Activated CD4-positive, CD25-positive, alpha-beta regulatory T cell (primary cell): Measurements from ENCODE around the gene OBSCN.

Experiments
- DNase-seq, 4 experiments: peaks; one replicate each; lab custom pipeline; 2025; lab: John Stamatoyannopoulos, UW

The OBSCN gene

DNA sequence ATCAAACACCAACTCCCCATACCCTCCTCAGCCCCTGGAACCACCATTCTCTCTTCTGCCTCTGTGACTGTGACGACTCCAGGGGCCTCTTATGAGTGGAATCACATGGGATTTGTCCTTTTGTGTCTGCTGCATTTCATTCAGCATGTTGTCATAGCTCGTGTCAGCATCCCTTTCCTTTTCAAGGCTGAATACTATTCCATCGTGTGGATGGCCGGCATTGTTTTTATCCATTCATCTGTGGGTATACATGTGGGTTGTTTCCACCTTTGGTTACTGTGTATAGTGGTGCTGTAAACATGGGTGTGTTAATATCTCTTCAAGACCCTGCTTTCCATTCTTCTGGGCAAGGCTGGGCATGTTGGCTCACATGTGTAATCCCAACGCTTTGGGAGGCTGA, 17.1 kb upstream of the OBSCN start:
- DNase-seq: no peak

DNA sequence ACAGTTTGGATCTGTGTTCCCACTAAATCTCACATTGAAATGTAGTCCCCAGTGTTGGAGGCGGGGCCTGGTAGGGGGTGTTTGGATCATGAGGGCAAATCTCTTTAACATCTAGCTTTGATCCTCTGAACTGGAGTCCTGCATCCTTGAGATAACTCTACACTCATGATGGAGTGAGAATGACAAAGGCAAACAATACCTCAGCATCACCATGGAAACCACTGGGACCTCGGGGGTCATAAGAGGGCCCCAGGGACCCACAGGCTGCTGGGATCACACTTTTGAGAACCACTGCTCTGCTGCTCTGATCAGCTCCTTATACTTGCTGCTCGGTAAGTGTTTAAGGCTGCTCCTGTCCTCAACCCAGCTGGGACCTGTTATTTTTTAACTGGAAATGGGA, 13.4 kb upstream of the OBSCN start:
- DNase-seq: no peak

DNA sequence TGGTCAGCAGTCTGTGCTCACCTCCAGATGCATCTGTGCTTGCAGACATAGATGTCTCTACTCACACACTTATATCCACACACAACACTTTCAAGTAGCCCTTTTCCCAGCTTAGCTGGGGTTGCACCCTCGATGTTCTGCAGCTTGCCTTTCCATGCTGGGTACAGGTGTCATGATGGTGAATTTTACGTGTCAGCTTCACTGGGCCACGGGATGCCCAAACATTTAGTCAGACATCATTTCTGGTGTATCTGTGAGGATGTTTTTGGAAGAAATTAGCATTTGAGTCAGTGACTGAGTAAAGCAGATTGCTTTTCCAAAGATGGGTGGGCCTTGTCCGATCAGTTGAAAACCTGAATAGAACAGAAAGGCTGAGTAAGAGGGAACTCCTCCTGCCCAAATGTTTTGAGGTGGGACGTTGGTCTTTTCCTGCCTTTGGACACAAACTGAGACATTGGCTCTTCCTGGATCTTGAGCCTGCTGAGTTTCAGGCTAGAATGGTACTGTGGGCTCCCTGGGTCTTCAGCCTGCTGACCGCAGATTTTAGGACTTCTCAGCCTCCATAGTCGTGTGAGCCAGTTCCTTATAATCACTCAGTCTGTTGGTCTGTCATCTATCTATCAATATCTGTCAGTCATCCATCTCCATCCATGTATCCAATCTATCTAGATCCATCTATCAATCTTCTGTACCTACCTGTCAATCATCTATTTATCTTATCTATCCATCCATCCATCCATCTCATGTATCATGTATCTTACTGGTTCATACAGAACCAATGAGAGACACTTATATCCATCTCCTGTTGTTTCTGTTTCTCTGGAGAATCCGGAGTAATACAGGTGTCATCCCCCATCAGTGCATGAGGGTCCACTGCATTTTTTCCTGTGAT, 12.7 kb upstream of the OBSCN start:
- no peak for DNase-seq

DNA sequence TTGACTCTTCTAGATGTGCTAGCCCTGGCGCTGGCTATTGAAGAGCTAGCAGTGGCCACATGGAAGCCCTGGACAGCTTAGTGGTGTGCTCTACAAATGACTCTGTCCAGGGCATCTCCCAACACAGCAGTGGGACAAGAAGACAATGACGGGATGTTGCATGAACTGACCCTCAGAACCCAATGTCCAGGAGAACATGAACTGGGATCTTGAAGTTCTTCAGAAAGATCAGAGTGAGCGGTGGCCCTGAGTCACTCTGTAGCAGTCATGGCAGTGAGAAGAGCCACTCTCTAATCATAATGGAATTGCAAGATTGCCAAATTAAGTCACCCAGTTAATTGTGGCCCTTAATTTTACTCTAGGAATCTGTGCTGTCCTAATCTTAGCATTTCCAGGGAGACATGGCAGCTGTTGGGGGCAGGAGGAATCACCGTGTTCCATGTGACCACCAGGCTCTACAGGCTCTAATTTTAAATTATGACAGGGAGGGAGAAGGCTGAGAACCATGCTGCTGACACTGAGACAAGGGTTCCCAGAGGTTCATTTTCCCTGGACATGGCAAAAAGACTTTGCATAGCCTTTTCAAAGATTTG, 10.2 kb upstream of the OBSCN start:
- DNase-seq: no peak

DNA sequence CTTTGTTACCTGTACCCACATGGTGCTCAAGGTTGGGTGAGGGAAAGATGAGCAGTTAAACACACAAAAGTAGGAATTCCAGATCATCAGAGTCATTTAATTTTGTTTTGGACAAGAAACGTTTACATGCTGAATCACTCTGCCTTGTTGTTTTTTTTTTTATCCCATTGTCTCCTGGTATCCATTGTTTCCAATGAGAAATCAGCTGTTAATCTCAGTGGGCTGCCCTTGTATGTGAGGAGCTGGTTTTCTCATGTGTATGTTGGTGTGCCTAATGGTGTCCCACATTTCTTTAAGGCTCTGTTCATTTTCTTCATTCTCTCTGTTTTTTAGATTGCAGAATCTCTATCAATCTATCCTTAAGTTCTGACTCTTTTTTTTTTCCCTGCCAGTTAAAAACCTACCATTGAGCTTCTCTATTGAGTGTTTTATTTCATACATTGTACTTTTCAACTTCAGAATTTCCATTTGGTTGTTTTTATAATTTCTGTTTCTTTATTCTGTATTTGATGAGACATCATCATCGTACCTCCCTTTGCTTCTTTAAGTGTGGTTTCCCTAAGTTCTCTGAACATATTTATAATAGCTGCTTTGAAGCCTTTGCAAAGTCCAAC, 8.8 kb upstream of the OBSCN start:
- no peak for DNase-seq

DNA sequence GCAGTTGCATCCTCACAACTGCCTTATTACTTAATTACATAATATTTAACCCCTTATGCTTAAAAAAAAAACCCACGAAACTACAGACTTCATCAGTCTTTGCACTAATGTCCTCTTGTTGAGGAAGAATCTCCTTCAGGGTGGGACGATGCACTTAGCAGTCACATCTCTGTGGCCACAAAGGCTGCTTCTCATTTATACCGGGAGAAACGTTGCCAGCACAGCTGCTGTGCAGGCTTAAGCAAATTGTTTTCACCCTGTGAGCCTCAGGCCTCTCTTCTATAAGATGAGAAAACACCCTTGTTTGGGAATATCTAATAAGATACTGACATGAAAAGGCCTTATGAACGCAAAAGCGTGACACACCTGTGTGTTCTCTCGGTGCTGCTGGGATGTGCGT, 2.9 kb upstream of the OBSCN start:
- no peak for DNase-seq

DNA sequence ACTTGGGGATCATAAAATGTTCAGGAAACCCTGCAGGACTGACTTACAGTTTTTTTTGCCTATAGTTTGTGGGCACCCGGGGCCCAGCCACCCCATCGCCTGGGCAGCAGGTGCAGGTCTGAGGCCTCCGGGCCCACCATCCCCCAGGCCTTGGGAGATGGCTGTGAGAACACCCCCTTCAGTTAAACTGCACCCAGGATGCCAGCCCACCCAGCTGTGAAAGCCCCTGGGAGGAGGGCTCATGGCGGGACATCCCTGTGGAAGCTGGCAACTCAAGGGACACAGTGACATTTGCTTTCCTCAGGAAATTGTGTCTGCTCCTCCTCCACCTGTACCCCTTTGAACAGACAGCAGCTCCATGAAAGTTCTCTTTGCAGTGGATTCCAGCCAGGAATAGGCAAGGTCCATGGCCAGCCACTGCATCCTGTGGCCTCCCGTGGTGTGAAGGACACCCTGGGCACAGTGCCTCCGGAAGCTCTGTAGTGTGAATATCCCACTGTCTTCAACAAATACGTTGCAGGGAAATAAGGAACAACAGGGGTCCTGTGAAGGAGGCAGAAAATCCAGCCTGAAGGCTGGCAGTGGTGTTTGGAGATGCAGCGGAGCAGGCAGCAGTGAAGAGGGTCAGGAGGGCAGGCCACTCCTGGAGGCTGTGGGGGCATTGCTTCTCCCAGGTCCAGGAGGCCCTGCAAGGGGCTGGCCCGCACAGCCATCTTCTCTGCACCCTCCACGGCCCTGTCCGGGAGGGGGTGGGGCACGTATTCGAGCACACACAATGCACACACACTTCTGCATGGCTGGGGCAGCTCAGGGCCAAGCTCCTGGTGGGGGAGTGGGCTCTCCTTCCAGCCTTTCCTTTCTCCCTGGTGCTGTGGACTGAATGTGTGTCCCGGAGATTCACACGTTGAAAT, 2.1 kb upstream of the OBSCN start:
- no peak for DNase-seq

DNA sequence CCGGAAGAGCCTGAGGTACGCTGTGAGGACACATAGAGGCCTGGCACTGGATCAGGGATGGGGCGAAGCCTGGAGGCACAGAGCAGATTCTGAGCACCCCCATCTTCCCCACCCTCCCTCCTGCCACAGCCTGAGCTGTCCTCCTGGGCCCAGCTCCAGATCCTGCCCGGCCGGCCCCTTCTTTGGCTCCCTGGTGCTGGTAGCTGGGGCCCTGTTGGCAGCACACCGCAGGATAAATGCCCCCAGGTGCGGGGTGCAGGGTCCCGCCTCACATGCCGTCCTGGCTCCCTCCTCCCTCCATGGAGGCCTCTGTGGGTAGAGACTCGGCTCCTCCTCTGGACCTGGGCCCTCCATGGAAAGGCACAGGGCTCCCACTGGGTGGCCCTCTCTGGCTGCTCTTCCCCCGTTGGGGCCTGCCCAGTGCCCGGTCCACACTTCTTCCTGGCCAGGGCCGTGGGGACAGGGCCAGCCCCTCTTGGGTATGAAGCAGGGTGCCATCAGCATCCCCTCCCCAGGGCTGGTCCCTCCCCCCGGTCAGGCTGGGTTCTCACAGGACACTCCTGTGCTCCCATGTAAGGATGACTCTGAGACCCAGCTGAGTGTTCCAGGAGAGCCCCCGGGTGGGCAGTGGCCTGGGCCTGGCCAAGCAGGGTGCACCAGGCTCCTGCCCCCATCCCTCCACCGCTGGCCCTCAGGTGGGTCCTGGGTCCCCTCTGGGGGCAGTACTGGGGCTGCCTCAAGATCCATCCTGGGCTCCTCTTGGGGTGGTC, 1.1 kb upstream of the OBSCN start:
- no peak for DNase-seq

DNA sequence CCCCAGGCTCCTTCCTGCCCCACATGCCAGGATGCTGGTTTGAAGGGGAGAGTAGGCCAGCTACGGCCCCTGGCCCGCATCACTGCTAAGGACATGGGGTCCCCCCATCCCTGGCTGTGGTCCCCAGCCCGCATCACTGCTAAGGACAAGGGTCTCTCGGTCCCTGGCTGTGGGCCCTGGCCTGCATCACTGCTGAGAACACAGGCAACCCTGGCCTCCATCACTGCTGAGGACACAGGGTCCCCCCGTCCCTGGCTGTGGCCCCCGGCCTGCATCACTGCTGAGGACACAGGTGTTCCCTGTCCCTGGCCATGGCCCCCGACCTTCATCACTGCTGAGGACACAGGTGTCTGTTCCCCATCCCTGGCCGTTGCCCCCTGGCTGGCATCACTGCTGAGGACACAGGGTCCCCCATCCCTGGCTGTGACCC, 448 bp upstream of the OBSCN start:
- DNase-seq: no peak

DNA sequence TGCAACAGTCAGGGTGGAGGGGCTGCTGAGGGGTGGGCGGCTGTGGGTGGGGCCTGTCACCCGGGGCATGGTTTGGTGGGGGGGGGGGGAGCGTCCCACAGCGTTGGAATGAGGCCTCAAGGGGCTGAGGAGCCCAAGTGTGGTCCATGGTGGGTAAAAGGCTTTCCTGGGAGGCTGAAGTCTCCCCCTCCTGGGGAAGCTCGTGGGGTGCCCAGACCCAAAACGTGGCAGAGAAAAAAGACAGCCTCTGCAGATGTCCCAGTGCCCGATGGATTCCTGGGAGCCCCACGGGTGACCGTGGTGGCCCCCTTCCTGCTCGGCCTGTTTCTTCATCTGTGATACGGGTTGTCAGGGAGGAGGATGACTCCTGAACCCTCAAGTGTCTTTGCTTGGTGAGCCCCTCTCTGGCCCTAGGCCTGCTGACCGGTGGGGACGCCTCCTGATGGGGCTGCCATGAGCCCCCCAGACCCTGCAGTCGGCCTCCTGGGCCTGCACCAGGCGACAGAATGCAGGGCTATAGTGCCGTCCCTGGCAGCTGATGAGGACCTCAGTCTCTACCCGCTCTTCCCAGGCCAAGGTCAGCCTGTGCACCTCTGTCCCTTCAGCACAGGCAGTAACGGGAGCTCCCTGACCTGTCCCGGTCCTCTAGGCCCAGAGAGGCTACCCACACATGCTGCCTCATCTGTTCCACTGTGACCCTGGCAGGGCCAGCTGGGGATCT, 1.1 kb downstream of the OBSCN start:
- DNase-seq: no peak

DNA sequence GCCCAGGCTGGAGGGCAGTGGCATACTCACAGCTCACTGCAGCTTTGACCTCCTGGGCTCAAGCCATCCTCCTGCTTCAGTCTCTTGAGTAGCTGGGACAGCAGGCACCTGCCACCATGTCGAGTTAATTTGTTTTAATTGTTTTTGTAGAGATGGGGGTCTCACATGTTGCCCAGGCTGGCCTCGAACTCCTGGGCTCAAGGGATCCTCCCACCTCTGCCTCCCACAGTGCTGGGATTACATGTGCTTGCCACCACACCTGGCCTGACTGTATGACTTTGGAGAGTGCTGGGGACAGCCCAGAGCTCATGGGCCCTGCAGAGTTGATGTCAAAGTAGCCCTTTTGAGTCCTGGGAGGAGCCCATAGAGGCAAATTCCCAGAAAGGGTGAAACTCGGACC, 1.8 kb downstream of the OBSCN start:
- DNase-seq: no peak

DNA sequence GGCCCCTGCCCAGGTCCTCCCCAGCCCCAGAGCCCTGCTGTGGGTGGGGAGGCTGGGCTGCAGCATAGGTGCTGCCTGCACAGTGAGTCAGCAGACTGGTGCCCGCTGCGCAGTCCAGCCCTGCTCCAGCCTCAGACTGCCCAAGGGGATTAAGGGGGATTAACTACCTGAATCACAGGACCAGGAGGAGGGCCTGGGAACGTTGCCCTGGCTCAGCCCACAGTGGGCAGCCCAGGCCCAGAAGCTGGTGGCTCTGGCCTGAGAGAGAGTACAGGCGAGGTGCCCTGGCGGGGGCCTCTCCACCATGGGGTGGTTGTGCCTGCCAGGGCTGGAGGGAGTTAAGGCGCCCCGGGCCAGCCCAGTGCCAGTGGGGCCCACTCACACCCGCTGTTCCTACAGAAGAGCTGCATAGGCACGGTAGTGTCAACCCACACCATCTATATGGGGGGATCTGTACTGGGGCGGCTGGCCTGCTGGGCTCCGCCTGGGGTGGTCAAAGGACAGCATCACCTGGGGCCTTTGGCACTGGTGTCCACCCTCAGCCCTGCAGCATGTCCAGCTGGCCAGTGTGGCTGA, 2.3 kb downstream of the OBSCN start:
- no peak for DNase-seq

DNA sequence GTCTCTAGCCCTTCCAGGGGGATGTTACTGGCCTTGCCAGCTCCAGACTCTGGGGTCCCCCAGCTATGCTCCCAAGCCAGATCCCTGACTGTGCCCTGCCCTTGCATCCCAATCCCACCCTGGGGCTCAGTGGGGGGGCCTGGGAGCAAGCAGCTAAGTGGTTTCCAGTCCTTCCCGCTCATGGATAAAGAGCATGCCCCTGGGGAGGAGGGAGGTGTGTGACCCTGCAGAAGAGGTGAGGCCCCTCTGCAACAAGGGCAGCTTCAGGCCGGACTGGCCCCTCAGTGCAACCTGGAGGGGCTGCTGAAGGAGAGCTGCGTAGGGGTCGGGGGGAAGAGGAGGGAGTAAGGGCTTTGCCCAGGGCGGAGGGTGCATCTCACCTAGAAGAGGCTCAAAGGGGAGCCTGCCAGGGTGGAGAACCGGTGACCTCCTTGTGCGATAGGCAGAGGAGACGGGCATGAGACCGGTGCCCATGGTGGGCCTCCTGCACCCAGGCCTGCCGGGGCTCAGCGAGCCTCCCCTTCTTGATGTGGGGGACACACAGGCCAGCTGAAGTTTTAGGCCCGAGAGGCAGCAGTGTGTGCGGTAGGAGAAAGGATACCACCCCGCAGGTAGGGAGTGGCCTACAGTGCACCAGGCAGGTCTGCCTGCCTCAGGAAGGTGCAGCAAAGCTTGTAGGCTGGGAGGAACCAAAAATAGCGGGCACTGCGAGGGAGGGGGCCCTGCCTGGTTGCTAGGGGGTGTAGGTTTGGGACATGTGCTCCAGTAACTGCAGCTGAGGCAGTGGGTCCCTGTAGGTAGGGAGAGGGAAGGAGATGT, 3.1 kb downstream of the OBSCN start:
- no peak for DNase-seq

DNA sequence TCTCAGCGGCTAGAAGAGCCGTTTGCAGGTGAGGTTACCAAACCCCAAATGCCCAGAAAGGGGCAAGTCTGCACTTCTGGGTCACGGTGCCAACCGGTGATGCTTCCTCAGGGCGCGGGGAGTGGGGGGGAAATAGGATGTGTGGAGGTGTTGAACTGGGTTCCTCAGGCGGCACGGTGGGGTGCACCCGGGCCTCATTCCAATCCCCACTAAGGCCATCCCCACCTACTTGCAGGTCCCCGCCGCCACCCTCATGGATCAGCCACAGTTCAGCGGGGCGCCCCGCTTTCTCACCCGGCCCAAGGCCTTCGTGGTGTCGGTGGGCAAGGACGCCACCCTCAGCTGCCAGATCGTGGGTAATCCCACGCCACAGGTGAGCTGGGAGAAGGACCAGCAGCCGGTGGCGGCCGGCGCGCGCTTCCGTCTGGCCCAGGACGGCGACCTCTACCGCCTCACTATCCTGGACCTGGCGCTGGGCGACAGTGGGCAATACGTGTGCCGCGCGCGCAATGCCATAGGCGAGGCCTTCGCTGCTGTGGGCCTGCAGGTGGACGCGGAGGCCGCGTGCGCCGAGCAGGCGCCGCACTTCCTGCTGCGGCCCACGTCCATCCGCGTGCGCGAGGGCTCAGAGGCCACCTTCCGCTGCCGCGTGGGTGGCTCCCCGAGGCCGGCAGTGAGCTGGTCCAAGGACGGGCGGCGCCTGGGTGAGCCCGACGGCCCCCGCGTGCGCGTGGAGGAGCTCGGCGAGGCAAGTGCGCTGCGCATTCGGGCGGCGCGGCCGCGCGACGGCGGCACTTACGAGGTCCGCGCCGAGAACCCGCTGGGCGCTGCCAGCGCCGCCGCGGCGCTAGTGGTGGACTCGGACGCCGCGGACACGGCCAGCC, 3.9 kb downstream of the OBSCN start:
- DNase-seq: no peak

DNA sequence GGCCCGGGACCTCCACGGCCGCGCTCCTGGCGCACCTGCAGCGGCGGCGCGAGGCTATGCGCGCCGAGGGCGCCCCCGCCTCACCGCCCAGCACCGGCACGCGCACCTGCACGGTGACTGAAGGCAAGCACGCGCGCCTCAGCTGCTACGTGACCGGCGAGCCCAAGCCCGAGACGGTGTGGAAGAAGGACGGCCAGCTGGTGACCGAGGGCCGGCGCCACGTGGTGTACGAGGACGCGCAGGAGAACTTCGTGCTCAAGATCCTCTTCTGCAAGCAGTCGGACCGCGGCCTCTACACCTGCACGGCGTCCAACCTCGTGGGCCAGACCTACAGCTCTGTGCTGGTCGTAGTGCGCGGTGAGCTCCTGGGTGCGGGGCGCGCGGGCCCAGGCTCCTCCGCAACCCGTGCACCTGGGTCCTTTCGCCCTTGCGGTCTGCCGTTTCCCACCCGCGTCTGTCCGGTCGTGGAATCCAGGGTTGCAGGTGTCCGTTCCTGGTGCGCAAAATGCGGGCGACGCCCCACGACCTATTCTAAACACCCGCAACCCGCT, 4.6 kb downstream of the OBSCN start:
- no peak for DNase-seq

DNA sequence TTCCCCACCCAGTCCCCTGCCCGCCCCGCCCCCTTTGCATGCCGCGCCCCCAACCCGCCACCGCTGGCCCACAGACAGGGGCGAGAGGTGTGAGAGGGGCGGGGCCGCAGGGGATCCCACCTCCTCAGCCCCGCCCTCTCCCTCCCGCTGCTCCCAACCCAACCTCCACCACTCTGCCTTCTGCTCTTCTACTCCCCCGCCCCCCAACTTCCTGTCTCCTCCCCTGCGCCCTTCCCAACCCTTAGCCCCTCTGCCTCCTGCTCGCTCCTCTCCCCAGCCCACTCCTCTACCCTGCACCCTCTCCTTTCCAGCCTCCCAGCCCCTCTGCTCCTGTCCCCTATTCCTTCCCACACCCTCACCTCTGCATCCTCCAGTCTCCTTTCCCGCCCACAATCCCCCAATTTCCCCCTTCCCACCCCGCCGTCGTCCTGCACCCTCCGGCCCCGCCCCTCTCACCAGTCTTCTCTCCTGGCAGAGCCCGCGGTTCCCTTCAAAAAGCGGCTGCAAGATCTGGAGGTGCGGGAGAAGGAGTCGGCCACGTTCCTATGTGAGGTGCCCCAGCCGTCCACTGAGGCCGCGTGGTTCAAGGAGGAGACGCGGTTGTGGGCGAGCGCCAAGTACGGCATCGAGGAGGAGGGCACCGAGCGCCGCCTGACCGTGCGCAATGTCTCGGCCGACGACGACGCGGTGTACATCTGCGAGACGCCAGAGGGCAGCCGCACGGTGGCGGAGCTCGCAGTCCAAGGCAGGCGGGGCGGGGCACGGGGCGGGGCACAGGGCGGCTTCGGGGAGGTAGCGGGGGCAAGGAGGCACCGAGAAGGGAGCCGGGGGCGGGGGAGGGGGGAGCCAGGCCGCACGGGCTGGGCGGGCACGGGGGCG, 5.4 kb downstream of the OBSCN start:
- peak; percentile 86 to 89 (median 88) for DNase-seq
